Measurements from ENCODE around the gene TFPT. TPM values are rescaled to one million over a fixed set of nuclear protein-coding genes. Genes with fewer than 3 reads are reported as not detected.

Gene TFPT
- total and polyA plus RNA-seq, 2 donors from 2014 or later: 19.2 to 31.6 TPM

- H3K4me3 ChIP-seq (ENCODE audit: low read length in 3 of 3): no peak overlapping the region
- TF ChIP-seq CTCF (IDR thresholded peaks at IDR 0.05; ENCODE audit: borderline replicate concordance, extremely low read depth, insufficient read depth): no peak
- H3K27me3 ChIP-seq (ENCODE audit: control insufficient read depth, insufficient read depth, low read length): no peaks in the 10 kb centered on the region
- H3K9me3 ChIP-seq (ENCODE audit: control insufficient read depth in 2 of 3, insufficient read depth in 1 of 3, low read length in 3 of 3): no peaks in the 10 kb centered on the region
- intact Hi-C loops (cut with DNase I): no loop called here
- no peaks in the 10 kb centered on the region for H3K4me1 ChIP-seq (ENCODE audit: control insufficient read depth in 2 of 3, insufficient read depth in 2 of 3, low read depth in 1 of 3, low read length in 3 of 3)
- DNase-seq (peak in 1 of 5 donors; percentile 60), FAIRE-seq (no peak)
- H3K36me3 ChIP-seq (ENCODE audit: control insufficient read depth in 2 of 3, insufficient read depth in 3 of 3, low read length in 3 of 3): peaks cover 0 to 37% (median 34%) of the 10 kb centered on the region in 3 donors
- no peak overlapping the region for H3K9ac ChIP-seq (ENCODE audit: low read length in 3 of 3)
- H3K27ac ChIP-seq (ENCODE audit: low read depth in 2 of 2, low read length in 2 of 2): no peak overlapping the region
Measured at GRCh38 chr19:54127688-54128440, 12.4 kb upstream of the TFPT start.

- no peaks in the 10 kb centered on the region for H3K27me3 ChIP-seq (ENCODE audit: control insufficient read depth, insufficient read depth, low read length)
- H3K27ac ChIP-seq (ENCODE audit: low read depth in 2 of 2, low read length in 2 of 2): no peak overlapping the region
- intact Hi-C loops (cut with DNase I): no loop called here
- no peak overlapping the region for H3K9ac ChIP-seq (ENCODE audit: low read length in 3 of 3)
- H3K9me3 ChIP-seq (ENCODE audit: control insufficient read depth in 2 of 3, insufficient read depth in 1 of 3, low read length in 3 of 3): no peaks in the 10 kb centered on the region
- DNase-seq (peak in 1 of 5 donors; percentile 55), FAIRE-seq (no peak)
- no peaks in the 10 kb centered on the region for H3K4me1 ChIP-seq (ENCODE audit: control insufficient read depth in 2 of 3, insufficient read depth in 2 of 3, low read depth in 1 of 3, low read length in 3 of 3)
- no peak overlapping the region for H3K4me3 ChIP-seq (ENCODE audit: low read length in 3 of 3)
- no peak for TF ChIP-seq CTCF (IDR thresholded peaks at IDR 0.05; ENCODE audit: borderline replicate concordance, extremely low read depth, insufficient read depth)
- peaks cover 0 to 46% (median 45%) of the 10 kb centered on the region in 3 donors for H3K36me3 ChIP-seq (ENCODE audit: control insufficient read depth in 2 of 3, insufficient read depth in 3 of 3, low read length in 3 of 3)
Measured at GRCh38 chr19:54125713-54126112, 10.3 kb upstream of the TFPT start.

GRCh38 chr19:54124393-54124792 lies 8.9 kb upstream of the TFPT start:
- Histone ChIP-seq H3K9ac (ENCODE audit: low read length in 3 of 3) (no peak overlapping the region), H3K27ac (ENCODE audit: low read depth in 2 of 2, low read length in 2 of 2) (no peak overlapping the region), H3K4me3 (ENCODE audit: low read length in 3 of 3) (no peak overlapping the region), H3K9me3 (ENCODE audit: control insufficient read depth in 2 of 3, insufficient read depth in 1 of 3, low read length in 3 of 3) (no peaks in the 10 kb centered on the region), H3K4me1 (ENCODE audit: control insufficient read depth in 2 of 3, insufficient read depth in 2 of 3, low read depth in 1 of 3, low read length in 3 of 3) (no peaks in the 10 kb centered on the region), H3K27me3 (ENCODE audit: control insufficient read depth, insufficient read depth, low read length) (no peaks in the 10 kb centered on the region), H3K36me3 (ENCODE audit: control insufficient read depth in 2 of 3, insufficient read depth in 3 of 3, low read length in 3 of 3) (peaks cover 0 to 43% (median 41%) of the 10 kb centered on the region in 3 donors)
- no peak for TF ChIP-seq CTCF (IDR thresholded peaks at IDR 0.05; ENCODE audit: borderline replicate concordance, extremely low read depth, insufficient read depth)
- DNase-seq (peak in 1 of 5 donors; percentile 70), FAIRE-seq (no peak)
- intact Hi-C loops (cut with DNase I): no loop called here

Data from kidney (tissue), 14 donors.